Smooth muscle cell (in vitro differentiated cells): ENCODE measurements around the gene PICALM. TPM values are rescaled to one million over a fixed set of nuclear protein-coding genes. Genes with fewer than 3 reads are reported as not detected.
"Not testable (repeated sequence)": the region's sequence is repeated elsewhere in the genome, so short reads cannot be mapped to it uniquely, and the experiment has no call there.

Source experiments
- DNase-seq: peaks from one replicate; lab custom pipeline; 2025; ENCODE audit not compliant: unreplicated experiment; lab: John Stamatoyannopoulos, UW
- H2AFZ ChIP-seq: fragments of 200-600 bp; sonication (generic); 2 replicates; pipeline ENCODE4 v1.6.0; 2016; ENCODE audit warnings: antibody characterized with exemption, low read depth, mild to moderate bottlenecking
- H3F3A ChIP-seq: fragments of 200-600 bp; sonication (generic); 2 replicates; pipeline ENCODE4 v1.6.0; 2017; ENCODE audit warnings: antibody characterized with exemption, low read depth
- H3K27ac ChIP-seq: fragments of 200-600 bp; sonication (generic); 2 replicates; pipeline ENCODE4 v1.5.1; 2016; ENCODE audit warnings: low read depth, mild to moderate bottlenecking
- H3K27me3 ChIP-seq: fragments of 200-600 bp; sonication (generic); 2 replicates; pipeline ENCODE4 v1.6.1; 2016; ENCODE audit warnings: low read depth, mild to moderate bottlenecking
- H3K36me3 ChIP-seq: fragments of 200-600 bp; sonication (generic); 2 replicates; pipeline ENCODE4 v1.5.1; 2016; ENCODE audit warnings: low read depth
- H3K4me1 ChIP-seq: fragments of 200-600 bp; sonication (generic); 2 replicates; pipeline ENCODE4 v1.5.1; 2016; ENCODE audit warnings: low read depth
- H3K4me2 ChIP-seq: fragments of 200-600 bp; sonication (generic); 2 replicates; pipeline ENCODE4 v1.6.0; 2016; ENCODE audit warnings: mild to moderate bottlenecking
- H3K4me3 ChIP-seq: fragments of 200-600 bp; sonication (generic); 2 replicates; pipeline ENCODE4 v1.5.1; 2016; ENCODE audit warnings: mild to moderate bottlenecking
- H3K79me2 ChIP-seq: fragments of 200-600 bp; sonication (generic); 2 replicates; pipeline ENCODE4 v1.6.0; 2016; ENCODE audit warnings: low read depth, mild to moderate bottlenecking
- H3K9ac ChIP-seq: fragments of 200-600 bp; sonication (generic); 2 replicates; pipeline ENCODE4 v1.6.0; 2016; ENCODE audit warnings: low read depth
- H3K9me3 ChIP-seq: fragments of 200-600 bp; sonication (generic); replicated peaks from 2 replicates; pipeline ENCODE4 v1.5.1; 2016; ENCODE audit warnings: low read depth
- H4K20me1 ChIP-seq: fragments of 200-600 bp; sonication (generic); 2 replicates; pipeline ENCODE4 v1.6.0; 2016; ENCODE audit warnings: low read depth
- WGBS: methylation state at CpG from one replicate; pipeline ENCODE4 v1.1.7; 2016; ENCODE audit warnings: low lambda C conversion rate; 5-methylcytosine and 5-hydroxymethylcytosine counted together
- polyA plus RNA-seq: library from polyadenylated mRNA; unstranded; fragments of >200 nt; fragmentation: Nextera tagmentation; extraction: Ambion mirVana; gene quantifications from 2 replicates; pipeline ENCODE4 v1.2.1, GENCODE V29; 2016
- total RNA-seq: library from RNA; depleted of rRNA; stranded (reverse); fragments of >200 nt; gene quantifications from 2 replicates; pipeline ENCODE4 v1.2.3, GENCODE V29; 2014
- TF ChIP-seq, protein P1 (sequence below): fragments of 200-600 bp; sonication (generic); IDR thresholded peaks from 2 replicates; pipeline ENCODE4 v1.5.1; 2017; ENCODE audit warnings: borderline replicate concordance, mild to moderate bottlenecking, antibody characterized with exemption; ENCODE audit not compliant: insufficient read depth, poor library complexity, severe bottlenecking

Gene PICALM
- total and polyA plus RNA-seq, 2 experiments from 2014 or later = 72.9 to 420 TPM

DNA sequence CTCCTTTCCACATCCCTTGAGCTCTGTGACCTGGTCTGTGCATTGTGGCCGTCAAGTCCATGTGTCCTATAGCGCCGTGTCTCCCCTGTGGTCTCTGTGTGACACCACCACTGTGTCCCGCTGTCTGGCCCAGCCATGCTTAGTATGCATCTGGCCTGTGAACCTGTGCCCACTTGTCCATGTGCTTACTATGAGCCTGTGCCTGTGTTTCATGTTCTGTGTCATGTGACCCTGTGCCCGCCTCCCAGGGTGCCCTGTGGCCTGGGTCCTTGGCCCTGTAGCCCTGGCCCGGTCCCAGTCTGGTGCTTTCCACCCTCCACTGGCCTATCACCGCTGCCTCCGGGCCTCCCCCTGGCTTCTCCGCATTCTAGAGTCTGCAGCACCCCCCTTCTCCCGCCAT lies 133.1 kb downstream of the PICALM start:
- Histone ChIP-seq H3K4me2 (no peak overlapping the region), H3K79me2 (no peaks in the 10 kb centered on the region), H3K27me3 (no peaks in the 10 kb centered on the region), H3F3A (no peaks in the 10 kb centered on the region), H3K27ac (no peak overlapping the region), H3K36me3 (no peaks in the 10 kb centered on the region), H4K20me1 (no peaks in the 10 kb centered on the region), H3K9me3 (no peaks in the 10 kb centered on the region), H3K4me1 (no peaks in the 10 kb centered on the region), H3K9ac (no peak overlapping the region), H3K4me3 (no peak overlapping the region), H2AFZ (no peak overlapping the region)
- WGBS = 93% methylated on average over 10 of the region's 10 CpGs
- DNase-seq = no peak
- TF ChIP-seq, protein P1, sequence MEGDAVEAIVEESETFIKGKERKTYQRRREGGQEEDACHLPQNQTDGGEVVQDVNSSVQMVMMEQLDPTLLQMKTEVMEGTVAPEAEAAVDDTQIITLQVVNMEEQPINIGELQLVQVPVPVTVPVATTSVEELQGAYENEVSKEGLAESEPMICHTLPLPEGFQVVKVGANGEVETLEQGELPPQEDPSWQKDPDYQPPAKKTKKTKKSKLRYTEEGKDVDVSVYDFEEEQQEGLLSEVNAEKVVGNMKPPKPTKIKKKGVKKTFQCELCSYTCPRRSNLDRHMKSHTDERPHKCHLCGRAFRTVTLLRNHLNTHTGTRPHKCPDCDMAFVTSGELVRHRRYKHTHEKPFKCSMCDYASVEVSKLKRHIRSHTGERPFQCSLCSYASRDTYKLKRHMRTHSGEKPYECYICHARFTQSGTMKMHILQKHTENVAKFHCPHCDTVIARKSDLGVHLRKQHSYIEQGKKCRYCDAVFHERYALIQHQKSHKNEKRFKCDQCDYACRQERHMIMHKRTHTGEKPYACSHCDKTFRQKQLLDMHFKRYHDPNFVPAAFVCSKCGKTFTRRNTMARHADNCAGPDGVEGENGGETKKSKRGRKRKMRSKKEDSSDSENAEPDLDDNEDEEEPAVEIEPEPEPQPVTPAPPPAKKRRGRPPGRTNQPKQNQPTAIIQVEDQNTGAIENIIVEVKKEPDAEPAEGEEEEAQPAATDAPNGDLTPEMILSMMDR = no peak

DNA sequence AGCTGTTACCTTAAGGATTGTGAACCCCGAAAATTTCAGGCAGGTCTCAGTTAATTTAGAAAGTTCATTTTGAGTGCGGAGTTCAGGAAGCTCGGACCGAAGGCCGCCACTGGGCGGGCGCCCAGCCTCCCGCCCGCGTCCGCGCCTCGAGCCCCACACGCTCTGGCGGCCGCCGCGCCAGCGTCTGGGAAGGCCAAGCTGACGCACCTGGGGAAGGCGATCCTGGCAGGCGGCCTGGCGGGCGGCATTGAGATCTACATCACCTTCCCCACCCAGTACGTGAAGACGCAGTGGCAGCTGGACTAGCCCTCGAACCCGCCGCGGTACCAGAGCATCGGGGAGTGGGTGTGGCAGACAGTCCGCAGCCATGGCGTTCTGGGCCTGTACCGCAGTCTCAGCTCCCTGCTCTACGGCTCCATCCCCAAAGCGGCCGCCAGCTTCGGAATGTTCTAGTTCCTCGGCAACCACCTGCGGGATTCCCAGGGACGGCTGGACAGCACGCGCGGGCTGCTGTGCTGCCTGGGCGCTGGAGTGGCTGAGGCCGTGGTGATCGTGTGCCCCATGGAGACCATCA lies 134.2 kb downstream of the PICALM start:
- DNase-seq = no peak
- H3K36me3 ChIP-seq = no peaks in the 10 kb centered on the region
- no peak overlapping the region for H3K9ac ChIP-seq
- H4K20me1 ChIP-seq = no peaks in the 10 kb centered on the region
- H3K4me3 ChIP-seq = no peak overlapping the region
- H3K27ac ChIP-seq = no peak overlapping the region
- H3K9me3 ChIP-seq = no peaks in the 10 kb centered on the region
- H2AFZ ChIP-seq = no peak overlapping the region
- TF ChIP-seq, protein P1 = no peak
- no peaks in the 10 kb centered on the region for H3F3A ChIP-seq
- 99% methylated on average over 41 of the region's 47 CpGs for WGBS
- H3K79me2 ChIP-seq = no peaks in the 10 kb centered on the region
- H3K27me3 ChIP-seq = no peaks in the 10 kb centered on the region
- no peak overlapping the region for H3K4me2 ChIP-seq
- no peaks in the 10 kb centered on the region for H3K4me1 ChIP-seq

DNA sequence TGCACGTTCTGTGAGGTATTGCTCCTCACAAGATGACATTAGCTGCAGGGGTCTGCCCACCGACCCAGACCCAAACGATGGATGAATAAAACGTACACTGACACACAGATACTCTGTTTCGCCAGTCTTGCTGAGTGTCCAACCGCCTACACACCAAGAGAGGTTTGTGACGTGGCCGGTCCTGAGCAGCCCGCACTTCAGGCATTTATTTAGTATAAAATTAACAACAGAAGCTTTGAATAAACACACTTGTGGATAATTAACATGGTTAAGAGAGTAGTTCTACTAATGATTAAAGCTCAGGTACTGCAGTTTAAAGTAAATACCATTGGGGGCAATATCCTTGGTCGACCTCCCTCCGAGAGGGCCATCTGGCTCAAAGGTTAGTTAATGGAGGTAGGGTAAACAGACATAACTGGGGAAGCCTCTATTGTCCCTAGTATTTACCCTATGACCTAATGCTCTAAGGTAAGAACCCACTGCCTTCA lies 138.0 kb downstream of the PICALM start:
- H4K20me1 ChIP-seq = no peaks in the 10 kb centered on the region
- 90% methylated on average over 11 of the region's 11 CpGs for WGBS

DNA sequence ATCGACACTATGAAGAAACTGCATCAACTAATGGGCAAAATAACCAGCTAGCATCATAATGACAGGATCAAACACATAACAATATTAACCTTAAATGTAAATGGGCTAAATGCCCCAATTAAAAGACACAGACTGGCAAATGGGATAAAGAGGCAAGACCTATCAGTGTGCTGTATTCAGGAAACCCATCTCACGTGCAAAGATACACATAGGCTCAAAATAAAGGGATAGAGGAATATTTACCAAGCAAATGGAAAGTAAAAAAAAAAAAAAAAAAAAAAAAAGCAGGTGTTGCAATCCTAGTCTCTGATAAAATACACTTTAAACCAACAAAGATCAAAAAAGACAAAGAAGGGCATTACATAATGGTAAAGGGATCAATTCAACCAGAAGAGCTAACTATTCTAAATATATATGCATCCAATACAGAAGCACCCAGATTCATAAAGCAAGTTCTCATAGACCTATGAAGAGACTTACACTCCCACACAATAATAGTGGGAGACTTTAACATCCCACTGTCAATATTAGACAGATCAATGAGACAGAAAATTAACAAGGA lies 142.2 kb downstream of the PICALM start:
- H3K9me3 ChIP-seq, H3K4me1 ChIP-seq, DNase-seq, H3K4me2 ChIP-seq, H3K27me3 ChIP-seq, H2AFZ ChIP-seq, H3F3A ChIP-seq, H3K79me2 ChIP-seq, H4K20me1 ChIP-seq, H3K36me3 ChIP-seq, H3K27ac ChIP-seq, H3K9ac ChIP-seq, H3K4me3 ChIP-seq: not testable (repeated sequence)
- WGBS = 81% methylated on average over 2 of the region's 2 CpGs

More for the DNA sequence above, 138.0 kb downstream of the PICALM start:
- TF ChIP-seq, protein P1 = no peak
- Histone ChIP-seq H3K27ac (no peak overlapping the region), H3K4me1 (no peaks in the 10 kb centered on the region), H3F3A (no peaks in the 10 kb centered on the region), H3K9me3 (peaks cover 4% of the 10 kb centered on the region), H3K4me2 (no peak overlapping the region), H2AFZ (no peak overlapping the region), H3K9ac (no peak overlapping the region), H3K36me3 (no peaks in the 10 kb centered on the region), H3K79me2 (no peaks in the 10 kb centered on the region), H3K4me3 (no peak overlapping the region), H3K27me3 (no peaks in the 10 kb centered on the region)
- DNase-seq = no peak
